HL-60 (cell line): ENCODE measurements around the gene DSEL.

Experiments used
- DNase-seq, 2 experiments: peaks; one replicate each; pipeline ENCODE4 v3.0.0-alpha.2; 2010 to 2020; ENCODE audit warnings: low read depth in 1 of 2, low spot score in 1 of 2
- H3K27ac ChIP-seq: fragments of 250-450 bp; sonication (Bioruptor Pico); replicated peaks from 2 replicates; pipeline ENCODE4 v1.5.1; 2020; ENCODE audit warnings: mild to moderate bottlenecking, moderate library complexity
- H3K27me3 ChIP-seq: fragments of 250-450 bp; sonication (Bioruptor Pico); 2 replicates; pipeline ENCODE4 v1.5.1; 2021; ENCODE audit warnings: mild to moderate bottlenecking, moderate library complexity; ENCODE audit not compliant: insufficient read depth, poor library complexity, severe bottlenecking
- H3K4me3 ChIP-seq: replicated peaks from 2 replicates; pipeline ENCODE4 v1.5.1; 2011; ENCODE audit warnings: mild to moderate bottlenecking, control low read depth, low read length; ENCODE audit not compliant: insufficient read depth
- CTCF ChIP-seq: IDR thresholded peaks from one replicate; pipeline ENCODE4 v1.5.1; 2011; ENCODE audit warnings: low read length, control low read depth, inconsistent platforms; ENCODE audit not compliant: insufficient read depth
- GABPA ChIP-seq: IDR thresholded peaks from 2 replicates; pipeline ENCODE4 v1.6.1; 2012; ENCODE audit warnings: low read depth
- POLR2AphosphoS5 ChIP-seq: IDR thresholded peaks from 2 replicates; pipeline ENCODE4 v1.6.1; 2012; ENCODE audit warnings: low read depth
- REST ChIP-seq: IDR thresholded peaks from 2 replicates; pipeline ENCODE4 v1.6.1; 2012; ENCODE audit warnings: low read depth; ENCODE audit not compliant: insufficient replicate concordance
- SPI1 ChIP-seq: IDR thresholded peaks from 2 replicates; pipeline ENCODE4 v1.6.1; 2012; ENCODE audit warnings: low read depth, mild to moderate bottlenecking, borderline replicate concordance

Gene DSEL

GRCh38 chr18:67468038-67468437, 48.5 kb downstream of the DSEL start:
- TF ChIP-seq REST: no peak
- no peak for TF ChIP-seq GABPA
- TF ChIP-seq SPI1: no peak
- no peak for TF ChIP-seq CTCF
- no peak for TF ChIP-seq POLR2AphosphoS5
- no peak overlapping the region for H3K27ac ChIP-seq
- DNase-seq: no peak
- H3K27me3 ChIP-seq: no peaks in the 10 kb centered on the region
- H3K4me3 ChIP-seq: no peak overlapping the region

- H3K27me3 ChIP-seq: no peaks in the 10 kb centered on the region
- H3K27ac ChIP-seq: no peak overlapping the region
- no peak for DNase-seq
- no peak for TF ChIP-seq REST
- TF ChIP-seq CTCF: no peak
- no peak for TF ChIP-seq POLR2AphosphoS5
- TF ChIP-seq SPI1: no peak
- no peak for TF ChIP-seq GABPA
- H3K4me3 ChIP-seq: no peak overlapping the region
Measured at GRCh38 chr18:67467188-67467587, 49.3 kb downstream of the DSEL start.

GRCh38 chr18:67464499-67464898, 52.0 kb downstream of the DSEL start:
- H3K27ac ChIP-seq: no peak overlapping the region
- TF ChIP-seq SPI1: no peak
- no peak overlapping the region for H3K4me3 ChIP-seq
- no peak for DNase-seq
- no peaks in the 10 kb centered on the region for H3K27me3 ChIP-seq

GRCh38 chr18:67463829-67464228, 52.7 kb downstream of the DSEL start:
- H3K27ac ChIP-seq: no peak overlapping the region
- TF ChIP-seq POLR2AphosphoS5: no peak
- TF ChIP-seq SPI1: no peak
- peak; percentile 27 for TF ChIP-seq CTCF
- TF ChIP-seq GABPA: no peak
- H3K27me3 ChIP-seq: no peaks in the 10 kb centered on the region
- H3K4me3 ChIP-seq: no peak overlapping the region
- no peak for DNase-seq
